H1 (cell line): Measurements from ENCODE around the gene ANKRD12. TPM values are rescaled to one million over a fixed set of nuclear protein-coding genes. Genes with fewer than 3 reads are reported as not detected.

ENCODE experiments used
- CTCF ChIA-PET: fragments of 300-600 bp; sonication (Branson Sonifier 250); formaldehyde crosslinking; loops from one replicate; lab custom pipeline; 2021; ENCODE audit not compliant: partially characterized antibody; lab: Charles Lee
- POLR2A ChIA-PET: fragments of 300-600 bp; sonication (Branson Sonifier 250); formaldehyde crosslinking; loops from one replicate; lab custom pipeline; 2021; ENCODE audit warnings: inconsistent platforms; ENCODE audit not compliant: partially characterized antibody; lab: Charles Lee
- DNase-seq, 2 experiments: peaks; one replicate each; pipeline versions ENCODE4 v3.0.0 to v3.0.0-alpha.2; 2010 to 2022; ENCODE audit warnings: low spot score in 2 of 2, low read depth in 1 of 2, mixed read lengths in 1 of 2
- FAIRE-seq: peaks from 2 replicates; lab custom pipeline; 2011; peaks lifted over from hg19 to GRCh38; lab: Jason Lieb, UNC
- H2AFZ ChIP-seq: 2 replicates; pipeline ENCODE4 v1.8.1; 2012; ENCODE audit warnings: low read length, inconsistent platforms
- H2AK5ac ChIP-seq: 2 replicates; pipeline ENCODE4 v1.6.1; 2013; ENCODE audit warnings: low read depth, low read length
- H2BK120ac ChIP-seq: replicated peaks from 2 replicates; pipeline ENCODE3; 2013; ENCODE audit warnings: low read depth, low read length, inconsistent platforms
- H2BK12ac ChIP-seq: 2 replicates; pipeline ENCODE4 v1.6.1; 2013; ENCODE audit warnings: low read depth, low read length
- H2BK15ac ChIP-seq: 2 replicates; pipeline ENCODE4 v1.6.1; 2013; ENCODE audit warnings: low read length
- H2BK20ac ChIP-seq: 2 replicates; pipeline ENCODE4 v1.6.1; 2013; ENCODE audit warnings: low read length
- H2BK5ac ChIP-seq: 2 replicates; pipeline ENCODE4 v1.6.1; 2013; ENCODE audit warnings: low read depth, low read length
- H3K14ac ChIP-seq: 2 replicates; pipeline ENCODE4 v1.6.1; 2013; ENCODE audit warnings: inconsistent platforms; ENCODE audit not compliant: insufficient read length
- H3K18ac ChIP-seq: 2 replicates; pipeline ENCODE4 v1.6.1; 2013; ENCODE audit warnings: low read length; ENCODE audit errors: extremely low read depth
- H3K23ac ChIP-seq: 2 replicates; pipeline ENCODE4 v1.6.1; 2013; ENCODE audit warnings: inconsistent platforms; ENCODE audit not compliant: insufficient read length
- H3K23me2 ChIP-seq: 2 replicates; pipeline ENCODE4 v1.6.1; 2013; ENCODE audit warnings: low read depth, low read length
- H3K27ac ChIP-seq: 2 replicates; pipeline ENCODE4 v1.6.1; 2011; ENCODE audit warnings: low read depth, low read length, inconsistent platforms
- H3K27me3 ChIP-seq, 4 experiments: replicated peaks in 1 of 4; 1 replicate in 1 of 4; 2 replicates in 3 of 4; pipeline versions ENCODE4 v1.6.1 to v1.8.1; 2011 to 2013; ENCODE audit warnings: low read length in 3 of 4, mild to moderate bottlenecking in 3 of 4, inconsistent platforms in 2 of 4, mixed read lengths in 2 of 4, moderate library complexity in 1 of 4; ENCODE audit not compliant: control insufficient read depth in 3 of 4, insufficient read depth in 3 of 4; ENCODE audit errors: extremely low read depth in 1 of 4
- H3K36me3 ChIP-seq, 4 experiments: 2 replicates each; pipeline versions ENCODE4 v1.6.1 to v1.8.1; 2011 to 2013; ENCODE audit warnings: mild to moderate bottlenecking in 4 of 4, low read length in 3 of 4, moderate library complexity in 2 of 4, control low read depth in 1 of 4, inconsistent platforms in 1 of 4; ENCODE audit not compliant: insufficient read depth in 4 of 4, control insufficient read depth in 2 of 4
- H3K4ac ChIP-seq: replicated peaks from 2 replicates; pipeline ENCODE3; 2013; ENCODE audit warnings: low read length, low read depth, mixed read lengths, inconsistent platforms; ENCODE audit not compliant: insufficient read length
- H3K4me1 ChIP-seq, 4 experiments: replicated peaks in 1 of 4; 1 replicate in 1 of 4; 2 replicates in 3 of 4; pipeline versions ENCODE4 v1.6.1 to v1.8.1; 2011 to 2013; ENCODE audit warnings: low read length in 3 of 4, inconsistent platforms in 2 of 4, mixed read lengths in 1 of 4; ENCODE audit not compliant: insufficient read depth in 4 of 4, control insufficient read depth in 3 of 4
- H3K4me2 ChIP-seq, 2 experiments: 2 replicates each; pipeline versions ENCODE4 v1.6.1 to v1.8.1; 2011 to 2013; ENCODE audit warnings: low read depth in 2 of 2, low read length in 2 of 2, control low read depth in 1 of 2, inconsistent platforms in 1 of 2, mild to moderate bottlenecking in 1 of 2; ENCODE audit not compliant: insufficient read depth in 1 of 2
- H3K4me3 ChIP-seq, 4 experiments: fragments of 200-600, 300-600 bp in 1 of 4; sonication (generic), shearing (Covaris generic), sonication (Bioruptor Twin) in 1 of 4; 2 replicates each; pipeline versions ENCODE4 v1.5.1 to v1.8.1; 2011 to 2016; ENCODE audit warnings: low read length in 4 of 4, low read depth in 3 of 4, control low read depth in 2 of 4, inconsistent platforms in 2 of 4, mild to moderate bottlenecking in 2 of 4, mixed read lengths in 1 of 4, moderate library complexity in 1 of 4; ENCODE audit not compliant: insufficient read depth in 2 of 4; ENCODE audit errors: extremely low read depth in 1 of 4
- H3K56ac ChIP-seq: replicated peaks from 2 replicates; pipeline ENCODE3; 2013; ENCODE audit warnings: low read depth, mild to moderate bottlenecking, mixed read lengths, low read length, inconsistent platforms; ENCODE audit not compliant: insufficient read length
- H3K79me1 ChIP-seq: 2 replicates; pipeline ENCODE4 v1.6.1; 2013; ENCODE audit warnings: low read depth, low read length, control low read depth
- H3K79me2 ChIP-seq, 2 experiments: 2 replicates each; pipeline versions ENCODE4 v1.6.1 to v1.8.1; 2012 to 2013; ENCODE audit warnings: low read length in 2 of 2, mild to moderate bottlenecking in 2 of 2, inconsistent platforms in 1 of 2; ENCODE audit not compliant: insufficient read depth in 2 of 2, control insufficient read depth in 1 of 2
- H3K9ac ChIP-seq, 4 experiments: replicated peaks in 1 of 4; 1 replicate in 1 of 4; 2 replicates in 3 of 4; pipeline versions ENCODE4 v1.6.1 to v1.8.1; 2011 to 2013; ENCODE audit warnings: low read depth in 3 of 4, low read length in 3 of 4, control low read depth in 2 of 4, mild to moderate bottlenecking in 2 of 4, moderate library complexity in 2 of 4, inconsistent platforms in 1 of 4; ENCODE audit errors: extremely low read depth in 1 of 4
- H3K9me3 ChIP-seq, 2 experiments: 2 replicates each; pipeline versions ENCODE4 v1.6.1 to v1.8.1; 2012 to 2013; ENCODE audit warnings: mild to moderate bottlenecking in 2 of 2, moderate library complexity in 2 of 2, control low read depth in 1 of 2, inconsistent platforms in 1 of 2, low read depth in 1 of 2, low read length in 1 of 2, mixed read lengths in 1 of 2; ENCODE audit not compliant: insufficient read depth in 2 of 2
- H4K20me1 ChIP-seq, 2 experiments: replicated peaks in 1 of 2; 2 replicates each; pipeline versions ENCODE3 to v1.8.1; 2011 to 2013; ENCODE audit warnings: inconsistent platforms in 2 of 2, low read length in 2 of 2, mild to moderate bottlenecking in 1 of 2; ENCODE audit not compliant: insufficient read depth in 2 of 2, control insufficient read depth in 1 of 2
- H4K5ac ChIP-seq: 2 replicates; pipeline ENCODE4 v1.6.1; 2013; ENCODE audit warnings: low read length, low read depth, mixed read lengths, inconsistent platforms; ENCODE audit not compliant: insufficient read length
- H4K8ac ChIP-seq: 2 replicates; pipeline ENCODE4 v1.8.0; 2013; ENCODE audit warnings: mild to moderate bottlenecking, moderate library complexity, low read length, inconsistent platforms; ENCODE audit not compliant: insufficient read depth; ENCODE audit errors: extremely low read depth
- H4K91ac ChIP-seq: replicated peaks from 2 replicates; pipeline ENCODE3; 2013; ENCODE audit warnings: low read length, mixed read lengths, inconsistent platforms; ENCODE audit not compliant: insufficient read length
- WGBS, 2 experiments: shearing (Covaris generic) in 1 of 2; methylation state at CpG; one replicate each; pipeline versions ENCODE4 v1.1.6 to v1.1.7; 2013 to 2015; ENCODE audit warnings: low lambda C conversion rate in 2 of 2, mixed read lengths in 2 of 2, inconsistent platforms in 1 of 2, low coverage in 1 of 2, missing lambda C conversion rate in 1 of 2; ENCODE audit not compliant: insufficient replicate concordance in 2 of 2, insufficient coverage in 1 of 2, insufficient read length in 1 of 2; ENCODE audit errors: extremely low coverage in 1 of 2, missing lambda C conversion rate in 1 of 2; 5-methylcytosine and 5-hydroxymethylcytosine counted together
- polyA plus RNA-seq, 7 experiments: library from polyadenylated mRNA; depleted of rRNA in 3 of 7; stranded (reverse) in 5 of 7; unstranded in 2 of 7; fragments of >200 nt in 5 of 7; fragments of 200-250 nt in 2 of 7; gene quantifications; 1 replicate in 5 of 7; 2 replicates in 1 of 7; 4 replicates in 1 of 7; pipeline versions ENCODE4 v1.2.1 to v1.2.3, GENCODE V29; 2011 to 2013; ENCODE audit warnings: missing spikeins in 2 of 7, mixed read lengths in 2 of 7
- total RNA-seq: library from RNA; stranded (reverse); fragmentation: NEBNext Ultra II Directional; extraction: Animal tissue kit (Norgen Biotek cat#: 25700); gene quantifications from 2 replicates; pipeline ENCODE4 v1.2.1, GENCODE V29; 2021
- TF ChIP-seq, protein P1 (sequence below): IDR thresholded peaks from 2 replicates; pipeline ENCODE4 v1.6.1; 2012; ENCODE audit warnings: low read length, inconsistent platforms

The ANKRD12 gene
- total and polyA plus RNA-seq, 2 of the 8 experiments (the other 6 are each of a cell fraction or from before 2014, with no cell fraction given): 2.6 to 37.9 TPM

DNA sequence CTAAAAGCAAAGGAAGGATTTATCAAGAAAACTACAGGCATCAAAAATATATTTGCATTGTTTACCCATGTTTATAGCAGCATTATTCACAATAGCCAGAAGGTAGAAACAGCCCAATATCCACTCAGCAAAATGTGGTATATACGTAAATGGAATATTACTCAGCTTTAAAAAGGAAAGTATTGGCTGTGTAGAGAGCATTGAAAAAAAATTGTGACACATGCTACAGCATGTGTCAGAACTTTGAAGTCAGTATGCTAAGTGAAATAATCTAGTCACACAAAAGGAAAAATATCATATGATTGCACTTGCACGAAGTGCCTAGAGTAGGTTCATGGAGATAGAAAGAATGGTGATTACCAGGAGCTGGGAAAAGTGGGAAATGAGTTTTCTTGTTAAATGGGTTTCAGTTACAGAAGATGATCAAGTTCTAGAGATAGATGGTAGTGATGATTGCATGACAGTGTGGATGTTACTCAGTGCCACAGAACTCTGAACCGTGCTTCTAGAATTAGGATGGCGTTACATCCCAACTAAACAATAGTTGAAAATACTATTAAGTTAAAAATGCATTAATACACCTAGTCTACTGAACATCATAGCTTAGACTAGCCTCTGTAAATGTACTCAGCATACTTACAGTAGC is 20.1 kb downstream of the ANKRD12 start:
- no peak overlapping the region for H2BK20ac ChIP-seq
- FAIRE-seq (no peak), DNase-seq (no peak)
- H3K14ac ChIP-seq: no peak overlapping the region
- ChIA-PET POLR2A (interaction anchor here (1.1 kb wide), 1 partner anchor 21 kb away, joined by 3 read pairs; no protein-coding TSS in a partner anchor), CTCF (no interaction called here)
- no peak overlapping the region for H4K8ac ChIP-seq
- peaks cover 2% of the 10 kb centered on the region; the same call in 1 of the 2 replicates for H3K23me2 ChIP-seq
- no peak overlapping the region for H3K56ac ChIP-seq
- no peak overlapping the region for H4K5ac ChIP-seq
- H3K27ac ChIP-seq: no peak overlapping the region
- no peaks in the 10 kb centered on the region for H3K27me3 ChIP-seq
- H2BK5ac ChIP-seq: no peak overlapping the region
- no peak overlapping the region for H3K4me2 ChIP-seq
- peaks cover 0 to 2% of the 10 kb centered on the region in 2 experiments for H4K20me1 ChIP-seq
- H2AK5ac ChIP-seq: no peak overlapping the region
- no peak overlapping the region for H3K23ac ChIP-seq
- no peak overlapping the region for H2BK120ac ChIP-seq
- no peak overlapping the region for H3K4me3 ChIP-seq
- H2AFZ ChIP-seq: no peak overlapping the region
- H3K79me1 ChIP-seq: no peaks in the 10 kb centered on the region
- H3K4ac ChIP-seq: no peak overlapping the region
- H3K79me2 ChIP-seq: peaks cover under 1 to 82% of the 10 kb centered on the region in 2 experiments; a peak in 2 of 4 replicates
- no peak overlapping the region for H2BK12ac ChIP-seq
- WGBS, 2 experiments: 90% methylated on average over 4 of the region's 4 CpGs; no CpG with 5 or more reads in 1 of the 2 experiments
- H3K4me1 ChIP-seq: no peaks in the 10 kb centered on the region
- H2BK15ac ChIP-seq: no peak overlapping the region
- H3K36me3 ChIP-seq: no peaks in the 10 kb centered on the region
- no peak overlapping the region for H3K18ac ChIP-seq
- H3K9me3 ChIP-seq: no peaks in the 10 kb centered on the region
- no peak overlapping the region for H3K9ac ChIP-seq
- no peak overlapping the region for H4K91ac ChIP-seq
- TF ChIP-seq, protein P1, sequence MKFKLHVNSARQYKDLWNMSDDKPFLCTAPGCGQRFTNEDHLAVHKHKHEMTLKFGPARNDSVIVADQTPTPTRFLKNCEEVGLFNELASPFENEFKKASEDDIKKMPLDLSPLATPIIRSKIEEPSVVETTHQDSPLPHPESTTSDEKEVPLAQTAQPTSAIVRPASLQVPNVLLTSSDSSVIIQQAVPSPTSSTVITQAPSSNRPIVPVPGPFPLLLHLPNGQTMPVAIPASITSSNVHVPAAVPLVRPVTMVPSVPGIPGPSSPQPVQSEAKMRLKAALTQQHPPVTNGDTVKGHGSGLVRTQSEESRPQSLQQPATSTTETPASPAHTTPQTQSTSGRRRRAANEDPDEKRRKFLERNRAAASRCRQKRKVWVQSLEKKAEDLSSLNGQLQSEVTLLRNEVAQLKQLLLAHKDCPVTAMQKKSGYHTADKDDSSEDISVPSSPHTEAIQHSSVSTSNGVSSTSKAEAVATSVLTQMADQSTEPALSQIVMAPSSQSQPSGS: no peak
